Stimulated activated CD8-positive, alpha-beta memory T cell treated with anti-CD3 and anti-CD28 coated beads, Interleukin-15, amount 100 ng/mL, for 1 hour (primary cell): ENCODE measurements around the gene SORCS2.

Experiments
- DNase-seq: peaks from one replicate; pipeline ENCODE4 v3.0.0-alpha.2; 2020; ENCODE audit warnings: low read depth

Gene SORCS2

GRCh38 chr4:7415927-7416686, 223.8 kb downstream of the SORCS2 start:
- DNase-seq = no peak

- DNase-seq = no peak
These were observed 224.6 kb downstream of the SORCS2 start for GRCh38 chr4:7416745-7417432.

- DNase-seq = no peak
These were observed 225.3 kb downstream of the SORCS2 start for GRCh38 chr4:7417639-7418038.

- DNase-seq = no peak
These were observed 226.0 kb downstream of the SORCS2 start for GRCh38 chr4:7418131-7418943.

- no peak for DNase-seq
These were observed 227.8 kb downstream of the SORCS2 start for GRCh38 chr4:7419961-7420660.

- DNase-seq = no peak
These were observed 228.3 kb downstream of the SORCS2 start for GRCh38 chr4:7420661-7421040.

- no peak for DNase-seq
These were observed 229.2 kb downstream of the SORCS2 start for GRCh38 chr4:7421356-7422150.

- DNase-seq = no peak
These were observed 230.0 kb downstream of the SORCS2 start for GRCh38 chr4:7422151-7422897.

- no peak for DNase-seq
These were observed 230.5 kb downstream of the SORCS2 start for GRCh38 chr4:7422898-7423180.

- DNase-seq = no peak
These were observed 231.1 kb downstream of the SORCS2 start for GRCh38 chr4:7423391-7423790.

- no peak for DNase-seq
These were observed 231.6 kb downstream of the SORCS2 start for GRCh38 chr4:7423801-7424552.

GRCh38 chr4:7424553-7425111, 232.3 kb downstream of the SORCS2 start:
- DNase-seq = no peak

- no peak for DNase-seq
These were observed 232.8 kb downstream of the SORCS2 start for GRCh38 chr4:7425124-7425523.

- no peak for DNase-seq
These were observed 233.5 kb downstream of the SORCS2 start for GRCh38 chr4:7425591-7426468.

- no peak for DNase-seq
These were observed 234.3 kb downstream of the SORCS2 start for GRCh38 chr4:7426525-7427171.

- DNase-seq = no peak
These were observed 235.0 kb downstream of the SORCS2 start for GRCh38 chr4:7427361-7427760.

- DNase-seq = no peak
These were observed 235.5 kb downstream of the SORCS2 start for GRCh38 chr4:7427831-7428260.
